HG02588 (cell line): Measurements from ENCODE around the gene CPEB1.

Source experiments
- ATAC-seq: cut with Tn5 transposase; IDR thresholded peaks from one replicate; pipeline ENCODE4 v1.9.1; 2021; ENCODE audit warnings: mild to moderate bottlenecking, moderate library complexity; ENCODE audit not compliant: unreplicated experiment

Gene CPEB1

GRCh38 chr15:82595766-82596165 is 51.4 kb downstream of the CPEB1 start:
- ATAC-seq, result no peak

GRCh38 chr15:82595203-82595602 is 52.0 kb downstream of the CPEB1 start:
- no peak for ATAC-seq

- no peak for ATAC-seq
These were observed 59.4 kb downstream of the CPEB1 start for GRCh38 chr15:82587805-82588204.

GRCh38 chr15:82585072-82585471 is 62.1 kb downstream of the CPEB1 start:
- ATAC-seq, result no peak

- ATAC-seq, result no peak
These were observed 66.5 kb downstream of the CPEB1 start for GRCh38 chr15:82580713-82581112.

GRCh38 chr15:82575335-82575734 is 71.8 kb downstream of the CPEB1 start:
- no peak for ATAC-seq

- no peak for ATAC-seq
These were observed 74.2 kb downstream of the CPEB1 start for GRCh38 chr15:82572986-82573385.

GRCh38 chr15:82572311-82572710 is 74.9 kb downstream of the CPEB1 start:
- no peak for ATAC-seq

- no peak for ATAC-seq
These were observed 75.4 kb downstream of the CPEB1 start for GRCh38 chr15:82571722-82572222.

- no peak for ATAC-seq
These were observed 76.2 kb downstream of the CPEB1 start for GRCh38 chr15:82570721-82571508.

GRCh38 chr15:82569834-82570233 is 77.3 kb downstream of the CPEB1 start:
- no peak for ATAC-seq

GRCh38 chr15:82568986-82569385 is 78.2 kb downstream of the CPEB1 start:
- no peak for ATAC-seq

- ATAC-seq, result no peak
These were observed 79.5 kb downstream of the CPEB1 start for GRCh38 chr15:82567661-82568060.

GRCh38 chr15:82566690-82567089 is 80.5 kb downstream of the CPEB1 start:
- ATAC-seq, result no peak

GRCh38 chr15:82558502-82558901 is 88.7 kb downstream of the CPEB1 start:
- ATAC-seq, result no peak

- ATAC-seq, result no peak
These were observed 90.7 kb downstream of the CPEB1 start for GRCh38 chr15:82556315-82557035.

- no peak for ATAC-seq
These were observed 92.3 kb downstream of the CPEB1 start for GRCh38 chr15:82554849-82555248.

GRCh38 chr15:82554351-82554750 is 92.8 kb downstream of the CPEB1 start:
- no peak for ATAC-seq

GRCh38 chr15:82553846-82554245 is 93.3 kb downstream of the CPEB1 start:
- no peak for ATAC-seq

GRCh38 chr15:82552861-82553260 is 94.3 kb downstream of the CPEB1 start:
- ATAC-seq, result no peak

GRCh38 chr15:82551646-82552247 is 95.4 kb downstream of the CPEB1 start:
- ATAC-seq, result peak; percentile 56

GRCh38 chr15:82549199-82549665 is 97.9 kb downstream of the CPEB1 start:
- no peak for ATAC-seq
